Ishikawa (cell line): Measurements from ENCODE around the gene NTM.

Experiments
- CEBPB ChIP-seq: IDR thresholded peaks from 2 replicates; pipeline ENCODE4 v1.6.1; 2012
- EGR1 ChIP-seq: IDR thresholded peaks from 2 replicates; pipeline ENCODE4 v1.6.1; 2012
- EP300 ChIP-seq: IDR thresholded peaks from 2 replicates; pipeline ENCODE4 v1.6.1; 2012; ENCODE audit warnings: borderline replicate concordance
- FOXM1 ChIP-seq: IDR thresholded peaks from 2 replicates; pipeline ENCODE4 v1.6.1; 2012; ENCODE audit warnings: low read depth, borderline replicate concordance
- RAD21 ChIP-seq: IDR thresholded peaks from 2 replicates; pipeline ENCODE4 v1.6.1; 2012; ENCODE audit warnings: low read depth
- TAF1 ChIP-seq: IDR thresholded peaks from 2 replicates; pipeline ENCODE4 v1.6.1; 2012; ENCODE audit warnings: low read depth, mild to moderate bottlenecking
- TCF12 ChIP-seq: IDR thresholded peaks from 2 replicates; pipeline ENCODE4 v1.6.1; 2012; ENCODE audit warnings: low read depth
- YY1 ChIP-seq: IDR thresholded peaks from 2 replicates; pipeline ENCODE4 v1.6.1; 2012; ENCODE audit warnings: low read depth
- ZBTB7A ChIP-seq: IDR thresholded peaks from 2 replicates; pipeline ENCODE4 v1.6.1; 2012; ENCODE audit warnings: low read depth
- TF ChIP-seq, protein P1 (sequence below): IDR thresholded peaks from 2 replicates; pipeline ENCODE4 v1.6.1; 2012; ENCODE audit warnings: low read depth, mild to moderate bottlenecking

DNA sequence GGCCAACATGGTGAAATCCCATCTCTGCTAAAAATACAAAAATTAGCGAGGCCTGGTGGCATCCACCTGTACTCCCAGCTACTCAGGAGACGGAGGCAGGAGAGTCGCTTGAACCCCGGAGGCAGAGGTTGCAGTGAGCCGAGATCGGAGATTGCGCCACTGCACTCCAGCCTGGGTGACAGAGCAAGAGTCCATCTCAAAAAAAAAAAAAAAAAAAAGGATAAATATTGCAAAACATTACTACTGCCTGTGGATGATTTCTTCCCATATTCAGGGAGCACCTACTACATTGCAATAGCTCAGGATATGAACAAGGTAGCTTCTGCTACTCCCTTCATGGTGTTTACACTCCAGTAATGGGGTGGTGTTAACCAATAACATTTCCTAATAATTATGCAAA, 980.6 kb downstream of the NTM start:
- TF ChIP-seq, protein P1, sequence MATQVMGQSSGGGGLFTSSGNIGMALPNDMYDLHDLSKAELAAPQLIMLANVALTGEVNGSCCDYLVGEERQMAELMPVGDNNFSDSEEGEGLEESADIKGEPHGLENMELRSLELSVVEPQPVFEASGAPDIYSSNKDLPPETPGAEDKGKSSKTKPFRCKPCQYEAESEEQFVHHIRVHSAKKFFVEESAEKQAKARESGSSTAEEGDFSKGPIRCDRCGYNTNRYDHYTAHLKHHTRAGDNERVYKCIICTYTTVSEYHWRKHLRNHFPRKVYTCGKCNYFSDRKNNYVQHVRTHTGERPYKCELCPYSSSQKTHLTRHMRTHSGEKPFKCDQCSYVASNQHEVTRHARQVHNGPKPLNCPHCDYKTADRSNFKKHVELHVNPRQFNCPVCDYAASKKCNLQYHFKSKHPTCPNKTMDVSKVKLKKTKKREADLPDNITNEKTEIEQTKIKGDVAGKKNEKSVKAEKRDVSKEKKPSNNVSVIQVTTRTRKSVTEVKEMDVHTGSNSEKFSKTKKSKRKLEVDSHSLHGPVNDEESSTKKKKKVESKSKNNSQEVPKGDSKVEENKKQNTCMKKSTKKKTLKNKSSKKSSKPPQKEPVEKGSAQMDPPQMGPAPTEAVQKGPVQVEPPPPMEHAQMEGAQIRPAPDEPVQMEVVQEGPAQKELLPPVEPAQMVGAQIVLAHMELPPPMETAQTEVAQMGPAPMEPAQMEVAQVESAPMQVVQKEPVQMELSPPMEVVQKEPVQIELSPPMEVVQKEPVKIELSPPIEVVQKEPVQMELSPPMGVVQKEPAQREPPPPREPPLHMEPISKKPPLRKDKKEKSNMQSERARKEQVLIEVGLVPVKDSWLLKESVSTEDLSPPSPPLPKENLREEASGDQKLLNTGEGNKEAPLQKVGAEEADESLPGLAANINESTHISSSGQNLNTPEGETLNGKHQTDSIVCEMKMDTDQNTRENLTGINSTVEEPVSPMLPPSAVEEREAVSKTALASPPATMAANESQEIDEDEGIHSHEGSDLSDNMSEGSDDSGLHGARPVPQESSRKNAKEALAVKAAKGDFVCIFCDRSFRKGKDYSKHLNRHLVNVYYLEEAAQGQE, result no peak
- TF ChIP-seq YY1 (no peak), EGR1 (no peak), ZBTB7A (no peak), EP300 (no peak), CEBPB (no peak), RAD21 (no peak), TAF1 (no peak), TCF12 (no peak), FOXM1 (no peak)
